OCI-LY3 (cell line): ENCODE data around the gene PLLP.

Experiments used
- H2AFZ ChIP-seq: fragments of 200-600, 300-600 bp; shearing (Covaris generic); 2 replicates; pipeline ENCODE4 v1.6.0; 2014; ENCODE audit warnings: antibody characterized with exemption, low read depth, low read length
- H3K27ac ChIP-seq: fragments of 200-600, 300-600 bp; sonication (generic); 2 replicates; pipeline ENCODE4 v1.5.1; 2014; ENCODE audit warnings: mild to moderate bottlenecking, low read length, moderate library complexity, mixed read lengths
- H3K27me3 ChIP-seq: fragments of 200-600, 300-600 bp; sonication (generic); 2 replicates; pipeline ENCODE4 v1.6.1; 2014; ENCODE audit warnings: low read depth, low read length, mixed read lengths
- H3K36me3 ChIP-seq: fragments of 200-600, 300-600 bp; sonication (generic); replicated peaks from 2 replicates; pipeline ENCODE3; 2014; ENCODE audit warnings: low read depth, low read length, mixed read lengths
- H3K4me1 ChIP-seq: fragments of 300-600, 200-600 bp; sonication (generic); 2 replicates; pipeline ENCODE4 v1.6.1; 2014; ENCODE audit warnings: low read length, mixed read lengths
- H3K4me2 ChIP-seq: fragments of 200-600, 300-600 bp; sonication (generic); 2 replicates; pipeline ENCODE4 v1.6.1; 2014; ENCODE audit warnings: low read length, mixed read lengths
- H3K4me3 ChIP-seq: fragments of 300-600, 200-600 bp; sonication (generic); 2 replicates; pipeline ENCODE4 v1.5.1; 2014; ENCODE audit warnings: antibody characterized with exemption, mild to moderate bottlenecking, low read length, moderate library complexity
- H3K79me2 ChIP-seq: fragments of 300-600, 200-600 bp; shearing (Covaris generic); 2 replicates; pipeline ENCODE4 v1.6.1; 2014; ENCODE audit warnings: mild to moderate bottlenecking, low read length, mixed read lengths
- H3K9ac ChIP-seq: fragments of 300-600, 200-600 bp; shearing (Covaris generic); 2 replicates; pipeline ENCODE4 v1.6.0; 2014; ENCODE audit warnings: mild to moderate bottlenecking, low read length, moderate library complexity
- H3K9me3 ChIP-seq: fragments of 200-600, 300-600 bp; shearing (Covaris generic); 2 replicates; pipeline ENCODE4 v1.6.1; 2014; ENCODE audit warnings: low read length, mixed read lengths; ENCODE audit not compliant: insufficient read depth
- H4K20me1 ChIP-seq: fragments of 200-600, 300-600 bp; sonication (generic); 2 replicates; pipeline ENCODE4 v1.6.1; 2016; ENCODE audit warnings: low read length, mixed read lengths; ENCODE audit not compliant: insufficient read depth
- EZH2phosphoT487 ChIP-seq: fragments of 200-600 bp; shearing (Covaris generic); IDR thresholded peaks from 2 replicates; pipeline ENCODE4 v1.6.1; 2018; ENCODE audit warnings: antibody characterized with exemption, mixed run types, low read depth
- TF ChIP-seq, protein P1 (sequence below): fragments of 200-600, 300-600 bp; sonication (generic); IDR thresholded peaks from 2 replicates; pipeline ENCODE4 v1.5.1; 2014; ENCODE audit warnings: antibody characterized with exemption, low read length, low read depth

PLLP gene

DNA sequence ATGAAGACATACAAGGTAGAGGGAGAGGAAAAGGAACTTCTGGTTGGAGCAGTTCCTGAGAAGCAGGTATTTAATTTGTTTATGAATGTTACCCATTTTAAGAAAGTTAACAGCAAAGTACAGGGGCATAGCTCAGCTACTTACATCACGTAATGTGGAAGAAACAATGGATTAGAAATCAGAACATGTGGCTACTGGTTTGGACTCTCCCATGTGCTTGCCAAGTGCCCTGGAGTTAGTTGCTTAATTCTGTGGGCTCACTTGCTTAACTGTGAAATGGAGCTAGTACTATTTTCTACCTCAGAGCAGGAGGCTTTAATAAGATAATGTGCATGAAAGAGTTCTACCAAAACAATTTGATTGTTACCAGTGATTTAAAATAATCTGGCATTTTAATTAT lies 71.0 kb downstream of the PLLP start:
- Histone ChIP-seq H3K4me1 (no peaks in the 10 kb centered on the region), H3K27ac (no peak overlapping the region), H3K36me3 (peaks cover 73% of the 10 kb centered on the region), H3K79me2 (no peaks in the 10 kb centered on the region), H4K20me1 (no peaks in the 10 kb centered on the region), H3K9ac (no peak overlapping the region), H3K4me2 (no peak overlapping the region), H2AFZ (no peak overlapping the region), H3K4me3 (no peak overlapping the region), H3K27me3 (no peaks in the 10 kb centered on the region), H3K9me3 (peaks cover 16% of the 10 kb centered on the region; the same call in 1 of the 2 replicates)
- TF ChIP-seq EZH2phosphoT487: no peak
- TF ChIP-seq, protein P1, sequence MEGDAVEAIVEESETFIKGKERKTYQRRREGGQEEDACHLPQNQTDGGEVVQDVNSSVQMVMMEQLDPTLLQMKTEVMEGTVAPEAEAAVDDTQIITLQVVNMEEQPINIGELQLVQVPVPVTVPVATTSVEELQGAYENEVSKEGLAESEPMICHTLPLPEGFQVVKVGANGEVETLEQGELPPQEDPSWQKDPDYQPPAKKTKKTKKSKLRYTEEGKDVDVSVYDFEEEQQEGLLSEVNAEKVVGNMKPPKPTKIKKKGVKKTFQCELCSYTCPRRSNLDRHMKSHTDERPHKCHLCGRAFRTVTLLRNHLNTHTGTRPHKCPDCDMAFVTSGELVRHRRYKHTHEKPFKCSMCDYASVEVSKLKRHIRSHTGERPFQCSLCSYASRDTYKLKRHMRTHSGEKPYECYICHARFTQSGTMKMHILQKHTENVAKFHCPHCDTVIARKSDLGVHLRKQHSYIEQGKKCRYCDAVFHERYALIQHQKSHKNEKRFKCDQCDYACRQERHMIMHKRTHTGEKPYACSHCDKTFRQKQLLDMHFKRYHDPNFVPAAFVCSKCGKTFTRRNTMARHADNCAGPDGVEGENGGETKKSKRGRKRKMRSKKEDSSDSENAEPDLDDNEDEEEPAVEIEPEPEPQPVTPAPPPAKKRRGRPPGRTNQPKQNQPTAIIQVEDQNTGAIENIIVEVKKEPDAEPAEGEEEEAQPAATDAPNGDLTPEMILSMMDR: no peak

GRCh38 chr16:57209780-57210179 lies 74.7 kb downstream of the PLLP start:
- no peak overlapping the region for H3K27ac ChIP-seq
- no peaks in the 10 kb centered on the region for H3K9me3 ChIP-seq
- H4K20me1 ChIP-seq: no peaks in the 10 kb centered on the region
- no peaks in the 10 kb centered on the region for H3K79me2 ChIP-seq
- H2AFZ ChIP-seq: no peak overlapping the region
- peaks cover 52% of the 10 kb centered on the region for H3K36me3 ChIP-seq
- TF ChIP-seq, protein P1: no peak
- TF ChIP-seq EZH2phosphoT487: no peak
- no peak overlapping the region for H3K4me3 ChIP-seq
- no peaks in the 10 kb centered on the region for H3K27me3 ChIP-seq
- H3K4me2 ChIP-seq: no peak overlapping the region
- no peak overlapping the region for H3K9ac ChIP-seq
- H3K4me1 ChIP-seq: no peaks in the 10 kb centered on the region

GRCh38 chr16:57208926-57209325 lies 75.5 kb downstream of the PLLP start:
- Histone ChIP-seq H3K36me3 (peaks cover 49% of the 10 kb centered on the region), H4K20me1 (no peaks in the 10 kb centered on the region), H3K4me1 (no peaks in the 10 kb centered on the region), H3K9me3 (no peaks in the 10 kb centered on the region), H3K9ac (no peak overlapping the region), H3K27ac (no peak overlapping the region), H3K79me2 (no peaks in the 10 kb centered on the region), H2AFZ (no peak overlapping the region), H3K27me3 (no peaks in the 10 kb centered on the region), H3K4me2 (no peak overlapping the region), H3K4me3 (no peak overlapping the region)
- TF ChIP-seq, protein P1: no peak
- no peak for TF ChIP-seq EZH2phosphoT487
